SK-N-SH (cell line): ENCODE results near the gene CBX1.

Experiments
- EP300 ChIP-seq, 2 experiments: IDR thresholded peaks; 2 replicates each; pipeline versions ENCODE4 v1.4.0 to v1.6.1; 2012; ENCODE audit warnings: borderline replicate concordance in 1 of 2, low read depth in 1 of 2, low read length in 1 of 2
- EZH2phosphoT487 ChIP-seq: fragments of 200-600 bp; sonication (generic); IDR thresholded peaks from 2 replicates; pipeline ENCODE4 v1.6.1; 2017; ENCODE audit warnings: low read depth, mixed run types, mild to moderate bottlenecking, antibody characterized with exemption, moderate library complexity, borderline replicate concordance
- FOSL2 ChIP-seq: IDR thresholded peaks from 2 replicates; pipeline ENCODE4 v1.4.0; 2012; ENCODE audit warnings: low read depth, mild to moderate bottlenecking, moderate library complexity, borderline replicate concordance
- FOXM1 ChIP-seq: IDR thresholded peaks from 2 replicates; pipeline ENCODE4 v1.4.0; 2012; ENCODE audit warnings: low read depth, mild to moderate bottlenecking
- MAX ChIP-seq: IDR thresholded peaks from 2 replicates; pipeline ENCODE4 v1.4.0; 2012; ENCODE audit warnings: low read depth
- POLR2AphosphoS5 ChIP-seq: IDR thresholded peaks from 2 replicates; pipeline ENCODE4 v1.6.1; 2012; ENCODE audit warnings: low read depth, low read length
- TAF1 ChIP-seq: IDR thresholded peaks from 2 replicates; pipeline ENCODE4 v1.6.1; 2012; ENCODE audit warnings: low read depth, mild to moderate bottlenecking, low read length, moderate library complexity, borderline replicate concordance
- TEAD4 ChIP-seq: IDR thresholded peaks from 2 replicates; pipeline ENCODE4 v1.4.0; 2012; ENCODE audit warnings: mild to moderate bottlenecking, borderline replicate concordance; ENCODE audit not compliant: insufficient read depth
- USF2 ChIP-seq: fragments of 150-350 bp; IDR thresholded peaks from 2 replicates; pipeline ENCODE4 v1.6.1; 2017; ENCODE audit warnings: antibody characterized with exemption, low read length, low read depth, borderline replicate concordance
- YY1 ChIP-seq: IDR thresholded peaks from 2 replicates; pipeline ENCODE4 v1.4.0; 2012; ENCODE audit warnings: low read depth, mild to moderate bottlenecking
- TF ChIP-seq, protein P1 (sequence below): fragments of 200-600 bp; sonication (generic); IDR thresholded peaks from 2 replicates; pipeline ENCODE4 v1.6.1; 2017; ENCODE audit warnings: antibody characterized with exemption, mild to moderate bottlenecking, moderate library complexity

- TF ChIP-seq, protein P1, sequence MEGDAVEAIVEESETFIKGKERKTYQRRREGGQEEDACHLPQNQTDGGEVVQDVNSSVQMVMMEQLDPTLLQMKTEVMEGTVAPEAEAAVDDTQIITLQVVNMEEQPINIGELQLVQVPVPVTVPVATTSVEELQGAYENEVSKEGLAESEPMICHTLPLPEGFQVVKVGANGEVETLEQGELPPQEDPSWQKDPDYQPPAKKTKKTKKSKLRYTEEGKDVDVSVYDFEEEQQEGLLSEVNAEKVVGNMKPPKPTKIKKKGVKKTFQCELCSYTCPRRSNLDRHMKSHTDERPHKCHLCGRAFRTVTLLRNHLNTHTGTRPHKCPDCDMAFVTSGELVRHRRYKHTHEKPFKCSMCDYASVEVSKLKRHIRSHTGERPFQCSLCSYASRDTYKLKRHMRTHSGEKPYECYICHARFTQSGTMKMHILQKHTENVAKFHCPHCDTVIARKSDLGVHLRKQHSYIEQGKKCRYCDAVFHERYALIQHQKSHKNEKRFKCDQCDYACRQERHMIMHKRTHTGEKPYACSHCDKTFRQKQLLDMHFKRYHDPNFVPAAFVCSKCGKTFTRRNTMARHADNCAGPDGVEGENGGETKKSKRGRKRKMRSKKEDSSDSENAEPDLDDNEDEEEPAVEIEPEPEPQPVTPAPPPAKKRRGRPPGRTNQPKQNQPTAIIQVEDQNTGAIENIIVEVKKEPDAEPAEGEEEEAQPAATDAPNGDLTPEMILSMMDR: no peak
- TF ChIP-seq FOSL2: no peak
- TF ChIP-seq TEAD4: no peak
- no peak for TF ChIP-seq TAF1
- no peak for TF ChIP-seq FOXM1
- TF ChIP-seq MAX: no peak
- no peak for TF ChIP-seq EZH2phosphoT487
- no peak for TF ChIP-seq POLR2AphosphoS5
- no peak for TF ChIP-seq USF2
- no peak for TF ChIP-seq YY1
- TF ChIP-seq EP300 (IDR thresholded peaks at IDR 0.05; ENCODE audit: borderline replicate concordance in 1 of 2, low read depth in 1 of 2, low read length in 1 of 2): no peak
Observed at GRCh38 chr17:48121923-48122664, 20.8 kb upstream of the CBX1 start.
